Measurements from ENCODE around the gene EXOSC3. TPM values are rescaled to one million over a fixed set of nuclear protein-coding genes. Genes with fewer than 3 reads are reported as not detected.
"Not testable (repeated sequence)": the region's sequence is repeated elsewhere in the genome, so short reads cannot be mapped to it uniquely, and the experiment has no call there.

The EXOSC3 gene
- 10 to 100 TPM; 24.8 to 47.3 (median 39.5) TPM for total RNA-seq

- ATAC-seq (ENCODE audit: low FRiP score) (peak; percentile 97), DNase-seq (ENCODE audit: low spot score) (peak; percentile 67)
- no peak for TF ChIP-seq CTCF (IDR thresholded peaks at IDR 0.05)
Measured at GRCh38 chr9:37784616-37785483, at the start of gene EXOSC3. Gene EXOSC3, minus strand, starts transcription at chr9:37785064. Its CDS starts 20 bp downstream, at chr9:37785044.

GRCh38 chr9:37827483-37828165 lies 42.8 kb upstream of the EXOSC3 start:
- TF ChIP-seq CTCF (IDR thresholded peaks at IDR 0.05) = no peak
- ATAC-seq (ENCODE audit: low FRiP score) (no peak), DNase-seq (ENCODE audit: low spot score) (no peak)

GRCh38 chr9:37825174-37825573 lies 40.3 kb upstream of the EXOSC3 start:
- ATAC-seq (ENCODE audit: low FRiP score); DNase-seq (ENCODE audit: low spot score): not testable (repeated sequence)

GRCh38 chr9:37820142-37820541 lies 35.3 kb upstream of the EXOSC3 start:
- ATAC-seq (ENCODE audit: low FRiP score) (no peak), DNase-seq (ENCODE audit: low spot score) (no peak)
- no peak for TF ChIP-seq CTCF (IDR thresholded peaks at IDR 0.05)

- no peak for TF ChIP-seq CTCF (IDR thresholded peaks at IDR 0.05)
- DNase-seq (ENCODE audit: low spot score) (no peak), ATAC-seq (ENCODE audit: low FRiP score) (no peak)
Measured at GRCh38 chr9:37818849-37819248, 34.0 kb upstream of the EXOSC3 start.

- DNase-seq (ENCODE audit: low spot score) (no peak), ATAC-seq (ENCODE audit: low FRiP score) (no peak)
- TF ChIP-seq CTCF (IDR thresholded peaks at IDR 0.05) = no peak
Measured at GRCh38 chr9:37812773-37813379, 28.0 kb upstream of the EXOSC3 start.

- no peak for TF ChIP-seq CTCF (IDR thresholded peaks at IDR 0.05)
- DNase-seq (ENCODE audit: low spot score) (no peak), ATAC-seq (ENCODE audit: low FRiP score) (no peak)
Measured at GRCh38 chr9:37811906-37812476, 27.1 kb upstream of the EXOSC3 start.

GRCh38 chr9:37809676-37810075 lies 24.8 kb upstream of the EXOSC3 start:
- not testable (repeated sequence) for DNase-seq (ENCODE audit: low spot score); ATAC-seq (ENCODE audit: low FRiP score)

Data from omental fat pad (tissue), 4 donors.